Left colon (tissue), 2 donors: ENCODE measurements around the gene METRNL. TPM values are rescaled to one million over a fixed set of nuclear protein-coding genes. Genes with fewer than 3 reads are reported as not detected.

Source experiments
- ATAC-seq: fragments of 200-7000 bp; cut with Tn5 transposase; one replicate; pipeline ENCODE4 v1.9.1; 2020; ENCODE audit warnings: mild to moderate bottlenecking, moderate library complexity
- DNase-seq, 2 donors: peaks; one replicate each; pipeline ENCODE4 v3.0.0-alpha.2; 2020
- intact Hi-C, 2 donors: fragments of 100-400 bp; cut with DNase I in 1 of 2; cut with micrococcal nuclease in 1 of 2; formaldehyde crosslinking; loops; one replicate each; pipeline versions ENCODE4 v1.11.2 to v1.14.0; 2022; cut with DNase I, micrococcal nuclease
- total RNA-seq, 2 donors: library from RNA; stranded (reverse); fragmentation: NEBNext Ultra II Directional; extraction: Animal tissue kit (Norgen Biotek cat#: 25700); gene quantifications; one replicate each; pipeline ENCODE4 v1.2.1, GENCODE V29; 2021
- donor health status: DM: no; HTN: no; CAD: no.
- donor health status: DM: yes; HTN: yes; CAD: no.

Gene METRNL
- total RNA-seq, 2 donors from 2014 or later: 96.7 to 133 TPM

DNA sequence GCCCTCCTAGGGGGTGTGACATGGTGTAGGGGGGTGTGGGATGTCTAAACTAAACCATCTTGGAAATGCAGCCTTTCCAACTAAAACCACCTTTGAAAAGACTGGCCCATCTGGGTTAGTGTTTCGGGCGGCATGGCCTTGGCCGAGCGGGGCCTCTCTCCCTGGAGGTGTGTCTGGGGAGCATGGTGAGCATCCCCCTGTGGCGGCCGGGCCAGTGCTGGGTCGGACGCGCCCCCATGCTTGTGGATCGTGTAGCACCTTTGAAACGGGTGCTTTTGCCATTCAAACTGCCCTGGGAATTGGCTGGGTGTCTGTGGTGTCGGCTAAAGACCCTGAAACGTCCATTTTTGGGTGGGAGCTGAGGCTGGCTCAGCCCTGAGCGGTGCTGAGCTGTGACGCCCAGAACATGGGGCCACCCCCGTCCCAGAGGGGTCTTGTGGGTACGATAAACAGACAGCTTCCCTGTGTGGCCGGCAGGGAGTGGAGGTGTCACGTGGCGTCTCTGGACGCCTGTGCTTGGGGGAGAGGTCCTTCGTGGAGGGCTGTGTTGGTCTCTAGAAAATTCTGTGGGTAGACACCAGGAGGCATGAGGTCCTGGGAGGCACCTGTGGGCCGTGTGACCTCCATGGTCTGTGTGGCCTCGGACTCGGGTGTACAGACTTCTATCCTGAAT, 6.3 kb downstream of the METRNL start:
- intact Hi-C loops: no loop called here
- no peak for ATAC-seq

DNA sequence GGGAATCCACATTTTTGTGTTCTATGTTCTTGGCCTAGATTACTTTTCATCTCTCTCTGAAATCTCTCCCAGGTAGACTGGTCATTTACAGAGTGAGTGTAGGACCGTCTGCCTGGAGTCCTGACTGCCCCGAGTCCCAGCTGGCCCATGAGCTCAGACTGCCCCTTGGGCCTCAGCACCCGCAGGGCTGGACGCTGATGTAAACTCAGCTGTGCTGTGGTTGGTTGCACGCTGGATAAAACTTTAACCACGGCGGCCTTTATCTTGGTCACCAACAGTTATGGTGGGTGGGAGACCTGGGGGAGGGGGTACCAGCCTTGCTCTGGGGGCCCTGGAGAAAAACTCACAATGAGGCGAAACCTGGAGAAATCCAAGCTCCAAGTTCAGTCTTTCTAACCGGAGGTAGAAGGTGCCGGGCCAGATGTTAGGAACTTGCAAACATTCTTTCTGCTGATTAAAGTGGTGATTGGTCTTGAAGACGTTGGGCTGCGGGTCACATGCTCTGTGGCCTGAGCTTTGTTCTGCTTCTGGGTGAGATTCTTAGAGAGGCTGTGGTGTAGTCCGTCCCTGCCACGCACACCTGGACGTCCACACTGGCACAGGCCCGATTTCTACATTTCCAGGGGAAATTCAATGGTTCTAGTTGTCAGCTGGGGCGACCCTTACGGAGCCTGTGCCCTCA, 6.9 kb downstream of the METRNL start:
- intact Hi-C loops: no loop called here
- DNase-seq: no peak
- no peak for ATAC-seq

More for the DNA sequence above, 6.3 kb downstream of the METRNL start:
- DNase-seq: no peak

DNA sequence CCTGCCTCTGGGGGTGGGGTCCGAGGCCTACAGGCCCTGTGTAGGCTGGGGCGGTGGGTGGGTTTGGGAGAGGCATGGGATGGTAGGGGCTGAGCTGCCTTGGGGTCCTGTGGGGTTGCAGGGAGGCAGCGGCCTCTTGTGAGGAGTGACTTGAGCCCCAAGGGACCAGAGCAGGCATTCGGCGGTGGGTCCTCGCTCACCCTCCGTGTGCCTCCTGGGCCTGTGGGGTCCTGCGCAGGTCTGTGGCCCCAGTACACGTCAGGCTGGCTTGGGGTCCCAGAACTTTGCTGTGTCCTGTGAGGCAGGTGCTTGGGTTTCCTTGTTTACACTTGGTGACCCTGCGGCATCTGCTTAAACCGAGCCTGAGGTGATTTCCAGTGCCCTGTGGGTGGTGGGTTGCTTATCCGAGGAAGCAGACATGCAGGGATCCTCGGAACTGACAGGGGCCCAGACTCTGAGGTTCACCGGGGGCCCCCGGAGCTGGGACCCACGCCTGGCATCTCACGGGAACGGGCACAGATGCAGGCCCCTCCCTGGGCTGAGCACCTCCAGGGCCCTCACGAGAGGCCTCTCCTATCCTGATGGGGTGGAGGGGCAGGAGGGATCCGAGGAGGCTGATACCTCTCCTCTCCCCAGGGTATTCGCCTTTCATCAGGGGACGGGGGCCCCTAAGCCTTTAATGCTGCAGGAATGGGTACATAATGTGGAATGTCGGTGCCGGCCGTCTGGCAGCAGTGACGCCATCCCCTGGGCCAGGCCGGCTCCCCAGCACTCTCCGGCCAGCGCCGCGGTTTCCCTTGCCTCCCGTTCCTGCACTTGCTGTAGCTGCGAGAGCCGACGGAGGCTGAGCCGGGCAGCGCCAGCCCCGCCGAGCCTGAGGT, 7.7 kb downstream of the METRNL start:
- no peak for ATAC-seq
- intact Hi-C loops: no loop called here
- no peak for DNase-seq

DNA sequence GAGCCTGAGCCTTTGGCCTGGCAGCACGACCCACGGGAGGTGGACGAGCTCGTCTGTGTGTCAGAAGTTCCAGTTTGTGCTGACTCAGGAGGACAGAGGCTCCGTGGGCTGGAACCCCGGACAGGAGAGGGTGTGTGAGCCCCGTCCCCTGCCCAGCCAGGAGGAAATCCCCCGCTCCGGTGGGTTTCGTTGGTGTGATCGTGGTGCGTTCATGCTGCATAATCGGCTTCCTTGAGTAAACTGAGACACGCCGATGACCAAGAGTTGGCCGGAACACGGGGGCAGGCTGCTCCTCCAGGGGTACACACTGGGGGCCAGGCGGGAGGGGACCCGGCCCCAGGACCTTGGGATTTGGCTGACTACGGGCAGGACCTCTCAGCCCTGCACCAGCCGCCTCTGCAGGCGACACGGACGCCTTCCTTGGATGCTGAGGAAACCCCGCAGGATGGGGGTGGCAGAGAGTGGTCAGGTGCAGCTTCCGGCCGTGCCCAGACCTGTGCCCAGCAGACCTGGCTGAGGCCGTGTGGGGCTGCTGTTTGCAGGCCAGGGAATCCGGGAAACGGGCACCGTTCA, 8.5 kb downstream of the METRNL start:
- intact Hi-C loops: no loop called here
- DNase-seq (no peak), ATAC-seq (no peak)

DNA sequence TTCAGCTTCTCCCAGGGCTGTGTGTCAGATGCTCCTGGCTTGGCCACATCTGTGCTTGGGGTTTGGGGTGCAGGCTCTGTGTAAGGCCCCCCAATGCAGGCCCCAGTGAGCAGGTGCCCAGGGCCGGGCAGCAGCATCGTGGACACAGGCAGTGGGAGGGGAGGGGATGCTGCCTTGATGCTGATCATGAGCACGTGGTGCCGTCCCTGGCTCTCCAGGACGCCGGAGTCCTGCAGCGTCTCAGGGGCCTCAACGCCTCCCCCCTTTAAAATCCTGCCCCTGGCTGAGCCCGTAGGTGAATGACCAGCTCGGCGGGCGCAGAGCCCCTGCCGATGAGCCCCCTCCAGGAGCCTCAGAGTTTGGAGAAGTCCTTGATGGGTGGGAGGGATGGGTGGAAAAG, 9.0 kb downstream of the METRNL start:
- DNase-seq: no peak
- no peak for ATAC-seq
- intact Hi-C loops: no loop called here

DNA sequence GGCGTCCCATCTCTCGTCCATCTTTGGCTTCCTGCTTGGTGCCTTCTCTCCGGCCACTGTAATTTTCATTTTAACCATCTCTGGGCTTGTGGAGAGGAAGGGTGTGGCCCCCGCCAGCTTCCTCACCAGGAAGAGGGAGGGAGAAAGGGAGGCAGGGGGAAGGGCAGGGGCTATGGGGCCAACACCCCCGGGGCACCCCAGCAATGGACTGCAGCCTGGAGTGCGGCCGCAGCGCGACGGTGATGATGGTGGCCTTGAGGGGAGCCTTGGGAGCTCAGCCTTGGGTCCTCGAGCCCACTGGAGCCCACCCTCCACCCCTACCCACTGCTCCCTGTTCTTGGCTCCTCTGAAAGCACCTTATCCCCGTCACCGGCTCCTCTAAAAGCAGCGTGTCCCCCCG, 9.5 kb downstream of the METRNL start:
- ATAC-seq: peak; percentile 20
- intact Hi-C loops: no loop called here
- DNase-seq: no peak

DNA sequence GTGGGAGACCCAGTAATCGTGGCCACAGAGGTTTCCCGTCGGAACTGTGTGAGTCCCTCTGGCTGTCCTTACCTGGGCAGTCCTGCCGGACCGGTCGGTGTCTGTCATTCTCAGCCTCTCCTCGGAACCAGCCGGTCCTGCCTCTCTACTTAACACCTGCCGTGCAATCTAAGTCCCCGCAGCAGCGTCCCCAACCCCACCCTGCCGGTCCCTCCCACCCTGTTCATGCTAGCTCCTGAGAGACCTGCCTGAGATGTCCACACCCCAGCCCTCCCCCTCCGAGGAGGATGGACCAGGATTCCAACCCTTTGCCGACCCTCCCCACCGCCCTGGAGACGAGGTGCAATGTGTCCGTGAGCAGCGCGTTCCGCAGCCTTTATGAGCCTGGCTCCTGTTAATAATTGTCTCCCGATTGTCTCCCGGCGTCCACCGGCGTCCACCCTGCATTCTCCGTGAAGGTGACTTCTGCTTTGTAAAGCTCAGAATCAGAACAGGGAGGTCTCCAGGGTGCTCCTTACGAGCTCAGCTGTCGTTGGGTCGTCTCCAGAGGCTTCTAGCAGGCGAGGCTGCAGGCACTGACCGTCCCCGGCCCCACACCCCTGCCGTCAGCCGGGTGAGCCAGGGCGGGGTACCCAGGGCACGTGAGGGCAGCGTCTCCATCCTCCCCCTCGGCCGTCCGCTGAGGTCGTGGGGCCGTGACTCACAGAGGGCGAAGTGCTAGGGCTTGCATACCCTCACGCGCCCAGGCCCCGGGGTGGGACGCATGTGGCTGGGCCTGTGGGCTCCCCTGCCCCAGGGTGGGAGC, 10.1 kb downstream of the METRNL start:
- intact Hi-C loops: no loop called here
- peak; percentile 59 to 81 for DNase-seq
- ATAC-seq: peak; percentile 28

DNA sequence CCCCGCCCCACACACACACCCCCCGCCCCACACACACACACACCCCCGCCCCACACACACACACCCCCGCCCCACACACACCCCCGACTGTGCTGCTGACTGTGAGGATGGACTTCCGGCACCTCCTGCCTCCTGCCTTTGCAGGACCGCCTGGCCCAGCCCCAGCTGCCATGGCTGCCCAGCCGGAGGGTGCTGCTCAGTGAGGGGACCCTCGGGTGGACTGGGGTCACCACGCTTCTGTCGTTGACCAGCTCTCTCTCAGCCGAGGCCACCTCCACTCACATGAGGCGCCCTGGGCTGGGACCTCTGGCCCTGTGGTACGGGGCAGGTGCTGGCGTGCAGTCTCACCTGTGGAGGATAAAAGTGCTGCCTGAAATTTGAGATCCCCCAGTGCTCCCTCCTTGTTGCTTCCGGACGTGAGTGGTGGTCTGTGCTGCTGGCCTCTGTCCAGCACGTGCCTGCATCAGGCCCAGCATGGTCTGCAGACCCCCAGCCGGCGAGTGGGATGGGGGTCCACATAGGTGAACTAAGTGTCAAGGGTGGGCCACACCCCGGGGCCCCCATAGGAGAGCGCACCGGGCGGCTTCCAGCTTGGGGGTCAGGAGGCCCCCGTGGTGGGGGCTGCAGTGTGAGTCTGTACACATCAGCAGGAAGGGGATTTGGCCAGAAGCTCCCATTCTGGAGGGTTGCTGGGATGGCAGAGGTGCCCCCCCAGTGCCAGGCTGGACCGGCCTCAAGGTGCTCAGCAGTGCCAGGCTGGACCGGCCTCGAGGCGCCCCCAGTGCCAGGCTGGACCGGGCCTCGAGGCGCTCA, 11.2 kb downstream of the METRNL start:
- DNase-seq (peak in 1 of 2 donors; percentile 77), ATAC-seq (peak; percentile 30)
- intact Hi-C loops: no loop called here

DNA sequence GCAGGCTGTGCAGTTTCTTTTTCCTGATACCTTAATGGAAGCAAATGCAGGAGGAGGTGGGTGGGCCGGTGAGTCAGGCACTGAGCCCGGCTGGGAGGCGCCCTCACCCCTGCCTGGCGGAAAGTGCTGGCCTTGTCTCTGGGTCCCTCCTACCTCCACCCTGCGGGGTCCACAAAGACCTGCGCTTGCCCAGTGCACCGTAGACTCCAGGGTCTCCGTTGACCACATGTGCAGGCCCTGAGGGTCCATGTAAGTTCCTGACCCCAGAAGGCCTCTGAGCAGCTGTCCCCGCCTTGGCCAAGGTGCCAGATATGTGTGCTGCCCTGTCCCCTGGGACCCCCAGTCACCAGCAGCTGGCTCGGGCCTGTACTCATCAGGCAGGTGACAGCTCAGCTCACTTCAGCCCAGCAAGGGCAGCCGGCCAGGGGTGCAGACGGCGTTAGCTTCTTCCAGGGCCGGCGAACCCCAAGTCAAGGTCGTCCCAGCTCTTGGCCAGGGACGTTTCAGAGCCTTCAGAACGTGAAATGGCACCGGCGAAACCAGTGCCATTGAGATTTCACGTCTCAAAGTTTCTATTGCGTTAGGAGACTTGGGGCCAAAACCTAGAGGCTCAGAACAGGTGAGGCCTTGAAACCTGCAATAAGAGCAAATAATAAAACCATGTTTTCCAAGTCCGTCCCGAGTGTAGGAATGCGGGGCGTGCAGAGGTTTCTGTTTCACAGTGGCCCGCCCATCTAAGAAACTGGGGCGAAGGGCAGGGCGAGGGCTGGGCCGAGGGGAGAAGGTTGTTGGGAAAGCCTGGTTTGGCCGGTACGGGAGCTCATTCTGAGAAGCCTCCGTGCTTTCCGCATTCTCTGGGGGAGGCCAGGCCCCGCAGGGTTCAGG, 12.1 kb downstream of the METRNL start:
- DNase-seq: peak; percentile 85 to 92
- intact Hi-C loops: no loop called here
- ATAC-seq: peak; percentile 71

DNA sequence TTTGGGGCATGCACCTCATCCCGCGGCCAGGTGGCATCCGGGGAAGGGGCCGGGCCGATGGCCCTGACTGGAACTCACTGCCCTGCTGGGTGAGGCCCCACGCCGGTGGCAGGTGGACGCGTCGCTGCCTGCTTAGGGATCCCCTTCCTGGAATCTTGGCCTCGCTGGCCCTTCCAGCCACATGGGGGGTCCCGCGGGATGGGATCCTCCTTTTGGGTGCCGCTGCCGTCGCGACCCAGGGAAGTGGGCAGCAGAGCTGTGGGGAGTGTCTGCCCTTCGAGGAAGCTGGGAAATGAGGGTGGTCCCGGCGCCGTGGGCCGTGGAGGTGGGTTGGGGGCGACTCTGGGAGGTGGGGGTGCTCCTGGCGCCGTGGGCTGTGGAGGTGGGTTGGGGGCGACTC, 12.8 kb downstream of the METRNL start:
- DNase-seq (peak in 1 of 2 donors; percentile 57), ATAC-seq (peak; percentile 17)

DNA sequence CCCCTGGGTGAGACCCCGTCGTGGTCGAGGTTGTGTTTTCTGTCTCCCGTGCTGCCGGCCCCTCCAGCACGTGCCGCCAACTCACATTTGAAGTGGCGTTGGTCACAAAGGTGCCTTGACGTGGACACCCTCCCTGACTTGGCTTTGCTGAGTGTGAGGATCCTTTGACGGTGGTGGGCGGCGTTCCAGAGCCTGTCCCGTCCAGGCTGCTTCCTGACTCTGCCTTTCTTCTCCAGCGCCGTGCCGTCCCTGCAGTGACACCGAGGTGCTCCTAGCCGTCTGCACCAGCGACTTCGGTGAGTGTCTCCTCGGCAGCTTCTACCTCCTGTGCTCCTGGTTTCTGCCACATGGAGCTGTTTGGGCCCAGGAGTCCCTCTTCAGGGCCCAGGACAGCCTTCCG, 13.5 kb downstream of the METRNL start:
- DNase-seq: no peak
- no peak for ATAC-seq
- intact Hi-C loops: no loop called here

More for the DNA sequence above, 12.8 kb downstream of the METRNL start:
- intact Hi-C loops: no loop called here

DNA sequence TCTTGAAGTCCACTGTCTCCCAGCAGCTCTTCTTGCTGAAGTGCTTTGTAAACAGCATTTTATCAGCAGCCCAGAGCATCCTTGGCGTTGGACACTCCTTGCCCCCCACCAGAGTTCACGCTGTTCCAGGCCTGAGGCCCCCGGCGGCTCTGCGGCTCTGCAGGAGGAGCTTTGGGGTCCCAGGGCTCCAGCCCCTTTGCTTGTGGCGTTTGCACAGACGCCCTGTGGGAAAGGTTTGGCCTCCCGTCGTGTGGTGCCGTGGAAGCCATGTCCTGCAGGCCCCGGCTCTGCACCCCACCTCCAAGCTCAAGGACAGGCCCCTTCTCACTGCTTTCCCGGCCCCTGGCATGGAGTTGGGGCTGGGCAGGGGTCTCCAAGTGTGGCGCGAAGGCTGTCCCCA, 14.1 kb downstream of the METRNL start:
- no peak for DNase-seq
- intact Hi-C loops: no loop called here
- ATAC-seq: no peak

DNA sequence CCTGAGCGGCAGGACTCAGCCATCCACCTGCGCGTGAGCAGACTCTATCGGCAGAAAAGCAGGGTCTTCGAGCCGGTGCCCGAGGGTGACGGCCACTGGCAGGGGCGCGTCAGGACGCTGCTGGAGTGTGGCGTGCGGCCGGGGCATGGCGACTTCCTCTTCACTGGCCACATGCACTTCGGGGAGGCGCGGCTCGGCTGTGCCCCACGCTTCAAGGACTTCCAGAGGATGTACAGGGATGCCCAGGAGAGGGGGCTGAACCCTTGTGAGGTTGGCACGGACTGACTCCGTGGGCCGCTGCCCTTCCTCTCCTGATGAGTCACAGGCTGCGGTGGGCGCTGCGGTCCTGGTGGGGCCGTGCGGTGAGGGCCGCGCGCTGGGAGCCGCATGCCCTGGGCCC, 14.9 kb downstream of the METRNL start:
- ATAC-seq: no peak
- no peak for DNase-seq
- intact Hi-C loops: no loop called here

DNA sequence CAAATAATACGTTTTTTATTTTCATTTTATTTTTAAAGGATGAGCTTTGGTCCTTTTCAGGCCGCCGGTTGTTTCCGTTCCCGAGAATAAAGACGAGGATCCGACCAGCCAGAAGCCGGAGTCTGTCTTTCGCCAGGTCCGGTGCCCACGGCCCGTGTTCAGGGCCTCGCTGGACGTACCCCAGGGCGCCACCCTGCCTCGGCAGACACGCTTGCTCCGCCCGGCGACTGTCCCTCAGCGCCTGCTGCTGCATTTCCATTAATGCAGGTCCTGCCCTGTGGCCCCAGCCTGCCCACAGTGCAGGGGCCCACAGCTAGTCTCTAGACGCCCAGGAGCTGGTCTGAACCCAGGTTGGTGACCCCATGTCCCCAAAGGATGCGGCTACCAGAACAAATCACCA, 15.6 kb downstream of the METRNL start:
- intact Hi-C loops: no loop called here
- DNase-seq (no peak), ATAC-seq (no peak)

DNA sequence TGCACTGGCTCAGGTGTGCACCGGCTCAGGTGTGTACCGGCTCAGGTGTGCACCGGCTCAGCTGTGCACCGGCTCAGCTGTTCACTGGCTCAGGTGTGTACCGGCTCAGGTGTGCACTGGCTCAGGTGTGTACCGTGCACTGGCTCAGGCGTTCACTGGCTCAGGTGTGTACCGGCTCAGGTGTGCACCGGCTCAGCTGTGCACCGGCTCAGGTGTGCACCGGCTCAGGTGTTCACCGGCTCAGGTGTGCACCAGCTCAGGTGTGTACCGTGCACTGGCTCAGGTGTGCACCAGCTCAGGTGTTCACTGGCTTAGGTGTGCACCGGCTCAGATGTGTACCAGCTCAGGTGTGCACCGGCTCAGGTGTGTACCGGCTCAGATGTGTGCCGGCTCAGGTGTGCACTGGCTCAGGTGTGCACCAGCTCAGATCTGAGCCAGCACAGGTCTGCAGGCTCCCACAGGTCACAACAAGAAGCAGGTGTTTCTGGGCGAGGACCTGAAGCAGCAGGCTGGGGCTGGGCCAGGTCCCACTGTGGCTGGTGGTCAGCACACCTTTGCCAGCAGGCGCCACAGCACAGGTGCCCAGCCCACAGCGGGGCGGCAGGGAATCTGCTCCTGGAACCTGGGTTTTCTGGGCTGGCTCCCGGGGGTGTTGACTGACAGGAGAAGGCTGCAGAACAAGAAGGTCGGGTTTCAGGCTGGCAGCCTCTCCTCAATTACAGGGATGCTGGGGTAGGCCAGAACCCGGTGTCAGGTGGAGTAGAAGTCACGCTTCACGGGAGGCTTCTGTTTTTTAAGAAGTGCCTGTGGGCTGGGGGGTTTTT, 17.2 kb downstream of the METRNL start:
- DNase-seq: no peak
- intact Hi-C loops: no loop called here
- ATAC-seq: peak; percentile 12

DNA sequence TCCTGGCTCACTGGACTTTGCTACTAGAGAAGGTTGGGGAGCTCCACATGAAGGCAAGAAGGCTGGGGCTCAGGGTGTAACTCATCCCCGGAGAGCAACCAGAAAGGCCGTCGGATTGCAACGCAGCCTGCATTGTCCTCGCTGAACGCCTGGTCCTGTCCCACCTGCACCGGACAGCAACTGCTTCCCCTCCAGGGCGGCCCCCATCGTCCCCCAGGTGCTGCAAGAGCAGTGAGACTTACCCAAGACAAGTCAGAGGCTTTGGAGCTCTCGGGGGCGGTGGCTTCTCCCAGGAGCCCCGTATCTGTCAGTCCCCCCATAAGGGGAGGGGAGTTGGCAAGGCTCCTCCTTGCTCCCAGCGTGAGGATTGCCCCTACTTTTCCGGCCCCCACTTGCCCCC, 18.4 kb downstream of the METRNL start:
- DNase-seq (no peak), ATAC-seq (no peak)
- intact Hi-C loops: no loop called here
